AG04449 (cell line): ENCODE data around the gene TTLL5.

Experiments used
- CTCF ChIA-PET: fragments of 350-600 bp; formaldehyde crosslinking; extraction: SDS; loops from one replicate; lab custom pipeline; 2021; ENCODE audit warnings: antibody characterized with exemption; lab: Yijun Ruan, JAX
- POLR2A ChIA-PET: fragments of 400-600, 350-600 bp; formaldehyde crosslinking; extraction: SDS; loops from one replicate; lab custom pipeline; 2020; ENCODE audit warnings: antibody characterized with exemption, inconsistent platforms; lab: Yijun Ruan, JAX
- DNase-seq: peaks from one replicate; pipeline ENCODE4 v3.0.0-alpha.2; 2010; ENCODE audit warnings: low read depth, low spot score
- H3K4me3 ChIP-seq: 2 replicates; pipeline ENCODE4 v1.5.1; 2011; ENCODE audit warnings: low read depth, mild to moderate bottlenecking, control low read depth, low read length
- CTCF ChIP-seq: IDR thresholded peaks from one replicate; pipeline ENCODE4 v1.5.1; 2011; ENCODE audit warnings: mild to moderate bottlenecking, moderate library complexity, low read length, control low read depth, inconsistent platforms; ENCODE audit not compliant: insufficient read depth; ENCODE audit errors: missing control alignments

The TTLL5 gene

GRCh38 chr14:75858362-75858761, 197.3 kb downstream of the TTLL5 start:
- ChIA-PET POLR2A (no interaction called here), CTCF (interaction anchor here (0.9 kb wide), 1 partner anchor 23 kb away, joined by 3 read pairs; no protein-coding TSS in a partner anchor)
- TF ChIP-seq CTCF = no peak
- DNase-seq = no peak
- H3K4me3 ChIP-seq = no peak overlapping the region

GRCh38 chr14:75859746-75860145, 198.7 kb downstream of the TTLL5 start:
- no peak overlapping the region for H3K4me3 ChIP-seq
- ChIA-PET CTCF (interaction anchor here (1.2 to 1.6 kb wide), 3 partner anchors 9 to 149 kb away, joined by 3 to 4 read pairs (median 4); no protein-coding TSS in a partner anchor), POLR2A (no interaction called here)
- no peak for TF ChIP-seq CTCF
- DNase-seq = no peak

- no peak overlapping the region for H3K4me3 ChIP-seq
- ChIA-PET CTCF (interaction anchor here (0.6 to 1.6 kb wide), 6 partner anchors 8 to 150 kb away, joined by 3 to 4 read pairs (median 4); no protein-coding TSS in a partner anchor), POLR2A (no interaction called here)
- DNase-seq = no peak
- TF ChIP-seq CTCF = no peak
Measured at GRCh38 chr14:75860561-75861160, 199.6 kb downstream of the TTLL5 start.

GRCh38 chr14:75861161-75861621, 200.1 kb downstream of the TTLL5 start:
- POLR2A ChIA-PET = no interaction called here
- CTCF ChIA-PET = interaction anchor here (1.0 to 1.6 kb wide), 4 partner anchors 8 to 46 kb away, joined by 3 to 4 read pairs (median 4); no protein-coding TSS in a partner anchor
- TF ChIP-seq CTCF = no peak
- no peak overlapping the region for H3K4me3 ChIP-seq
- no peak for DNase-seq

- no peak for DNase-seq
- ChIA-PET CTCF (interaction anchor here (0.9 to 1.8 kb wide), 6 partner anchors 11 to 154 kb away, joined by 3 to 7 read pairs (median 4); no protein-coding TSS in a partner anchor), POLR2A (no interaction called here)
- no peak for TF ChIP-seq CTCF
- no peak overlapping the region for H3K4me3 ChIP-seq
Measured at GRCh38 chr14:75863221-75863620, 202.2 kb downstream of the TTLL5 start.

- CTCF ChIA-PET = interaction anchor here (1.1 to 1.8 kb wide), 5 partner anchors 16 to 118 kb away, joined by 3 to 6 read pairs (median 3); no protein-coding TSS in a partner anchor
- no peak for TF ChIP-seq CTCF
- POLR2A ChIA-PET = no interaction called here
- DNase-seq = peak; percentile 38
- no peak overlapping the region for H3K4me3 ChIP-seq
Measured at GRCh38 chr14:75864352-75864751, 203.3 kb downstream of the TTLL5 start.
